Effector memory CD4-positive, alpha-beta T cell (primary cell): ENCODE measurements around the gene CHRNA1.
"Not testable (repeated sequence)": the region's sequence is repeated elsewhere in the genome, so short reads cannot be mapped to it uniquely, and the experiment has no call there.

Experiments
- DNase-seq, 3 donors: peaks; one replicate each; pipeline ENCODE4 v3.0.0-alpha.2; 2020
- H3K27ac ChIP-seq: 2 replicates; pipeline ENCODE4 v1.7.0; 2013; ENCODE audit warnings: mild to moderate bottlenecking, low read length, moderate library complexity; ENCODE audit not compliant: insufficient read depth, poor library complexity, severe bottlenecking
- H3K27me3 ChIP-seq: replicated peaks from 2 replicates; pipeline ENCODE4 v1.7.0; 2013; ENCODE audit warnings: mild to moderate bottlenecking, low read length; ENCODE audit not compliant: insufficient read depth, control insufficient read depth, poor library complexity, severe bottlenecking
- H3K36me3 ChIP-seq: 2 replicates; pipeline ENCODE4 v1.7.0; 2013; ENCODE audit warnings: mild to moderate bottlenecking, low read length, moderate library complexity; ENCODE audit not compliant: control insufficient read depth, insufficient read depth
- H3K4me1 ChIP-seq: 2 replicates; pipeline ENCODE4 v1.7.0; 2013; ENCODE audit warnings: low read length, mild to moderate bottlenecking; ENCODE audit not compliant: control insufficient read depth, insufficient read depth, poor library complexity, severe bottlenecking
- H3K4me3 ChIP-seq: 2 replicates; pipeline ENCODE4 v1.7.0; 2013; ENCODE audit warnings: low read length, low read depth, mild to moderate bottlenecking; ENCODE audit not compliant: insufficient read depth, poor library complexity, severe bottlenecking
- H3K9me3 ChIP-seq: 2 replicates; pipeline ENCODE4 v1.7.0; 2013; ENCODE audit warnings: mild to moderate bottlenecking, low read length, moderate library complexity; ENCODE audit not compliant: control insufficient read depth

CHRNA1 gene

DNA sequence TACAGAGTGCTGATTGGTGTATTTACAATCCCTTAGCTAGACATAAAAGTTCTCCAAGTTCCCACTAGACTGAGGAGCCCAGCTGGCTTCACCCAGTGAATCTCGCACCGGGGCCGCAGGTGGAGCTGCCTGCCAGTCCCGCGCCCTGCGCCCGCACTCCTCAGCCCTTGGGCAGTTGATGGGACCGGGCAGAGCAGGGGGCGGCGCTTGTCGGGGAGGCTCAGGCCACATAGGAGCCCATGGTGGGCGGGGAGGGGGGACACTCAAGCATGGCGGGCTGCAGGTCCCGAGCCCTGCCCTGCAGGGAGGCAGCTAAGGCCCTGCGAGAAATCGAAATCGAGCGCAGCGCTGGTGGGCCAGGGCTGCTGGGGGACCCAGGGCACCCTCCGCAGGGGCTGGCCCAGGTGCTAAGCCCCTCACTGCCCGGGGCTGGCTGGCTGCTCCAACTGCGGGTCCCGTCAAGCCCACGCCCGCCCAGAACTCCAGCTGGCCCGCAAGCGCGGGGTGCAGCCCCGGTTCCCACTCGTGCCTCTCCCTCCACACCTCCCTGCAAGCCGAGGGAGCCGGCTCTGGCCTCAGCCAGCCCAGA lies 54.8 kb downstream of the CHRNA1 start:
- not testable (repeated sequence) for H3K27me3 ChIP-seq, DNase-seq, H3K4me1 ChIP-seq, H3K27ac ChIP-seq, H3K36me3 ChIP-seq, H3K9me3 ChIP-seq, H3K4me3 ChIP-seq

DNA sequence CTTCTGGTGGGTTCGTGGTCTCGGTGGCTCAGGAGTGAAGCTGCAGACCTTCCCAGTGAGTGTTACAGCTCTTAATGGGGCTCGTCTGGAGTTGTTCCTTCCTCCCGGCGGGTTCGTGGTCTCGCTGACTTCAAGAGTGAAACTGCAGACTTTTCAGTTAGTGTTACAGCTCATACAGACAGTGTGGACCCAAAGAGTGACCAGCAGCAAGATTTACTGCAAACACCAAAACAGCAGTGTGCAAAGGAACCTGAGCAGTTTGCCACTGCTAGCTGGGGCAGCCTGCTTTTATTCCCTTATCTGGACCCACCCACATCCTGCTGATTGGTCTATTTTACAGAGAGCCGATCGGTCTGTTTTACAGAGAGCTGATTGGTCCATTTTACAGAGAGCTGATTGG lies 55.6 kb downstream of the CHRNA1 start:
- DNase-seq: no peak
- H3K27ac ChIP-seq: no peak overlapping the region
- H3K4me1 ChIP-seq: no peaks in the 10 kb centered on the region
- peaks cover 3% of the 10 kb centered on the region for H3K27me3 ChIP-seq
- H3K36me3 ChIP-seq: no peaks in the 10 kb centered on the region
- H3K9me3 ChIP-seq: no peaks in the 10 kb centered on the region
- no peak overlapping the region for H3K4me3 ChIP-seq

DNA sequence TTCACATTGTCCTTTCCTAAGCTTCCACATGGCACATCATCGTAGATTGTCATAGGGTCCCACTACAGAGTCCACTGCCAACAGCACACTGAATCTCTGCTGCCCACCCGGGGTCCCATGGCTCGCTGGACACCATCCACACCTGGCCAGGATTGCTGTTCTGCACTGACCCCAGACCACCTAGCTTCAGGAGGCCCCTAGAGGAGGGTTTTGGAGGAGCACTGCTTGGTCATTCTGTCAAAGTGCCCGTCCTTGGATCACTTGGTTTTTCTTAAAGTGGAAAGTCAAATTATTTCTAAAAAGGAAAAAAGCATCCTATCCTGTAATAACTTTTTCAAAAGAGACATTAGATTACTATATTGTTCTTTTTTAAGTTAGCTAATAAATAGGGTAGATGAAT lies 59.0 kb downstream of the CHRNA1 start:
- Histone ChIP-seq H3K9me3 (no peaks in the 10 kb centered on the region), H3K4me1 (no peaks in the 10 kb centered on the region), H3K4me3 (no peak overlapping the region), H3K27me3 (peaks cover 3% of the 10 kb centered on the region), H3K27ac (no peak overlapping the region), H3K36me3 (no peaks in the 10 kb centered on the region)
- no peak for DNase-seq

DNA sequence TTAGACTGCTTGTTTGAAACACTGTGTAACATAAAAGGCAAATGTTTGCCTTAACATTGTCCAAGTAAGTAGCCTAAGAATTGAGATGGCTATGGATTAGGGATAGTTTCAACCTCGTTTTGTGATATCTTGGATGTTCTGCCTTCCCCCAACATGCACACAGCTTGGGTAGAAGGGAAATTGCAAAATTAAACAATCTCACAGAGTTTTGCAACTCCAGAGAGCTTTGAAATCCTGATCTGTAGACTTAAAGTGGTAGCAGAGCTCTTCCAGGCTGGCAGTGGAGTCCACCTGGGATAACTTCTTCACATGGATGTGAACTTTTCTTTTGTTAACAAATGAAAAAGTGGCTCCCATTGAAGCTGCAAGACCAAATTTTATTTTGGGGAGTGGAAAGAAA lies 59.6 kb downstream of the CHRNA1 start:
- Histone ChIP-seq H3K27me3 (peaks cover 3% of the 10 kb centered on the region), H3K4me3 (no peak overlapping the region), H3K9me3 (no peaks in the 10 kb centered on the region), H3K4me1 (no peaks in the 10 kb centered on the region), H3K27ac (no peak overlapping the region), H3K36me3 (no peaks in the 10 kb centered on the region)
- DNase-seq: no peak

DNA sequence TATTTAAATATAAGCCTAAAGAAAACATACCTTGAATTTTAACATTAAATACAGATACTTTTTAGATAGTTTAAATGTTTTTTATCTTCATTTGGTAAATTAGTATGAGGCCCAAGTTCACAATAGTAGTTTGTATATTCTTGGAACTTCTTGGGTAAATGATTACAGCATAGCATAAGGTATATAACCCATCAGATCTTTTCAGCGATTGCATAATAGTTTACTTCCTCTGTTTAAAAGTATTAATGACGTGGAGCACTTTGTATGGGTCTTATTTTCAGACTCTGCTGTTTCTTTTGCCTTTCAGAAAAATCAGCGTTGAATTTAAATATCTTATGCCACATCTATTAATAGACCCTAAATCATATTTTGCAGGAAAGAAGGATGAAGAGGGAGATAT lies 60.2 kb downstream of the CHRNA1 start:
- Histone ChIP-seq H3K36me3 (no peaks in the 10 kb centered on the region), H3K27me3 (peaks cover 3% of the 10 kb centered on the region), H3K27ac (no peak overlapping the region), H3K4me1 (no peaks in the 10 kb centered on the region), H3K4me3 (no peak overlapping the region), H3K9me3 (no peaks in the 10 kb centered on the region)
- no peak for DNase-seq

DNA sequence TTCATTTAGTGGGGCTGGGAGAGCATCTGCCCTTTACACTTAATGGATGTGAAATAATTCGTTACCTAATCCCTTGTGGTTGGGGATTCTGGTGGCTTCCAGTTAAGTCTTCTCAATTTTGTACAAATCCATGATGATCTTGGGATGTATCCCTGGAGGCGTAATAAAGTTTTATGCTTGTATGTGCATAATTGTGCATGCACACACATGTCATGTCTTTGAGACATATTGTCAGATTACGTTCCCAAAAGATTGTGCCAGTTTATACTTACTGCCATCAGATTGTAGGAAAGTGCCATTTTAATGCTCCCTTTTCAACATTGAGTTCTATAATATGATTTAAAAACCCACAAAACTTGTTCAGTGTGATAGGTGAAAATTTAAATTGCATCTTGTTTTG lies 60.8 kb downstream of the CHRNA1 start:
- H3K4me1 ChIP-seq: no peaks in the 10 kb centered on the region
- H3K27me3 ChIP-seq: peaks cover 3% of the 10 kb centered on the region
- H3K9me3 ChIP-seq: no peaks in the 10 kb centered on the region
- no peaks in the 10 kb centered on the region for H3K36me3 ChIP-seq
- no peak overlapping the region for H3K4me3 ChIP-seq
- no peak for DNase-seq
- no peak overlapping the region for H3K27ac ChIP-seq

DNA sequence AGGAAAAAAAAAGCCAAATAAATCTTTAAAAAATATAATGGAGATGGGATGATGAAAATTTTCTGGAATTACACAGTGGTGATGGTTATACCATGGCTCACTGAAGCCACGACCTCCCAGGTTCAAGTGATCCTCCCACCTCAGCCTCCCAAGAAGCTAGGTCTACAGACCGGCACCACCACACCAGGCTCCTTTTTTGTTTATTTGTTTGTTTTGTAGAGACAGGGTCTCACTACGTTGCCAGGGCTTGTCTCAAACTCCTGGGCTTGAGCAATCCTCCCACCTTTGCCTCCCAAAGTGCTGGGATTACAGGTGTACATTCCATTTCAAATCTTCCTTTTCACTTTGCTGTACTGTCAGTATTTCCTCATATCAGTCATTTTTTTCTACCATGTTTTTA lies 61.7 kb downstream of the CHRNA1 start:
- H3K9me3 ChIP-seq: no peaks in the 10 kb centered on the region
- H3K4me3 ChIP-seq: no peak overlapping the region
- no peaks in the 10 kb centered on the region for H3K36me3 ChIP-seq
- no peaks in the 10 kb centered on the region for H3K4me1 ChIP-seq
- no peak for DNase-seq
- no peak overlapping the region for H3K27ac ChIP-seq
- peaks cover 3% of the 10 kb centered on the region for H3K27me3 ChIP-seq

DNA sequence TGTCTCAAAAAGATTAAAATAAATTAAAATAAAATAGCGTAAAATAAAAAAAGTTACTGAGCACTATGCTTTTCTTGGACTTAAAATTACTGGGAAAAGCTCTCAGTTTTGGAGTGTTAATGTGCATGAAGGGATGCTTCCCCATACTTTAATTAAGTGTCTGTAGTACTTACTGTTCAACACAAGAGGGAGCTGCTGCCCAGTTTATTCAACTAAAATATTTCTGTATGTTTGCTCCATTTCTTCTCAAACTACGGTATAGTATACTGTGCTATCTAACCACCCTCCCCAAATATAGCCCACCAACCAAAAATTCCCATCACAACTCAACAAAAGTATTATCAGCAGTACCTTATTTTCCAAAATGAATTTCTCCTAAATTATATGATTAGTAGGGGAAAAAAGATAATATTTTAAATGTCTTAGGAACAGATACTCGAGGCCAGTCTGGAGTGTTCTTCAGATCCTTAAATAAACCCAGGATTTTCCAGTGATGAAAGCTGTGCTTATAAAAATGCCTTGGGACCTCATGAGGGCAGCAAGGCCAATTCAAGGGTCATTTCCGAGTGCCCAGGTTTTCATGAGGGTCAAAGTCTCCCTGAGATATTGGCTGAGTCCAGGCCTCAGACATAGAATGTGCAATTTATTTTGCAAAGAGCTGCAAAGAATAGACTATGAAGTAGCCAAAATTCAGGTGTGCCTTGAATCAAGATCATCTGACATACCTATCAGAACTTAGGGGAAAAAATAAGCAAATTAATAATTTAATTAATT lies 64.1 kb downstream of the CHRNA1 start:
- DNase-seq: peak in 1 of 3 donors; percentile 27
- Histone ChIP-seq H3K27ac (no peak overlapping the region), H3K27me3 (no peaks in the 10 kb centered on the region), H3K36me3 (no peaks in the 10 kb centered on the region), H3K4me3 (no peak overlapping the region), H3K4me1 (no peaks in the 10 kb centered on the region), H3K9me3 (no peaks in the 10 kb centered on the region)
